DOHH2 (cell line): Measurements from ENCODE around the gene ROGDI.

Experiments
- H3F3A ChIP-seq: fragments of 200-600 bp; sonication (generic), shearing (Covaris generic); 2 replicates; pipeline ENCODE4 v1.6.0; 2016; ENCODE audit warnings: antibody characterized with exemption, mild to moderate bottlenecking; ENCODE audit not compliant: control insufficient read depth, insufficient read depth
- H3K27ac ChIP-seq: fragments of 200-600 bp; sonication (generic); 2 replicates; pipeline ENCODE4 v1.5.1; 2014; ENCODE audit warnings: low read depth, mild to moderate bottlenecking, low read length, moderate library complexity
- H3K27me3 ChIP-seq: fragments of 200-600 bp; sonication (generic); 2 replicates; pipeline ENCODE4 v1.6.1; 2014; ENCODE audit warnings: mild to moderate bottlenecking, low read length, mixed read lengths; ENCODE audit not compliant: control insufficient read depth
- H3K36me3 ChIP-seq: fragments of 200-600 bp; sonication (generic); 2 replicates; pipeline ENCODE4 v1.6.1; 2014; ENCODE audit warnings: mild to moderate bottlenecking, low read length, moderate library complexity, mixed read lengths; ENCODE audit not compliant: control insufficient read depth
- H3K4me1 ChIP-seq: fragments of 200-600 bp; sonication (generic); 2 replicates; pipeline ENCODE4 v1.6.1; 2014; ENCODE audit warnings: mild to moderate bottlenecking, low read length, mixed read lengths; ENCODE audit not compliant: control insufficient read depth
- H3K4me2 ChIP-seq: fragments of 200-600 bp; sonication (generic); 2 replicates; pipeline ENCODE4 v1.6.0; 2014; ENCODE audit warnings: mild to moderate bottlenecking, low read length, moderate library complexity
- H3K4me3 ChIP-seq: fragments of 200-600 bp; sonication (generic); 2 replicates; pipeline ENCODE4 v1.5.1; 2014; ENCODE audit warnings: mild to moderate bottlenecking, low read length, mixed read lengths
- H3K79me2 ChIP-seq: fragments of 200-600 bp; sonication (generic); 2 replicates; pipeline ENCODE4 v1.6.1; 2014; ENCODE audit warnings: mild to moderate bottlenecking, low read length, mixed read lengths; ENCODE audit not compliant: control insufficient read depth
- H3K9me2 ChIP-seq: fragments of 200-600 bp; sonication (generic); replicated peaks from 2 replicates; pipeline ENCODE4 v1.6.1; 2014; ENCODE audit warnings: mild to moderate bottlenecking, low read length, mixed read lengths; ENCODE audit not compliant: control insufficient read depth
- H3K9me3 ChIP-seq: fragments of 200-600 bp; sonication (generic); 2 replicates; pipeline ENCODE4 v1.6.1; 2014; ENCODE audit warnings: antibody characterized with exemption, low read length, mixed read lengths; ENCODE audit not compliant: control insufficient read depth, insufficient read depth
- H4K20me1 ChIP-seq: fragments of 200-600 bp; sonication (generic); 2 replicates; pipeline ENCODE4 v1.6.0; 2014; ENCODE audit warnings: low read depth, mild to moderate bottlenecking, antibody characterized with exemption, low read length, moderate library complexity; ENCODE audit not compliant: control insufficient read depth, insufficient read depth
- CTCF ChIP-seq: fragments of 200-600 bp; sonication (generic); IDR thresholded peaks from one replicate; pipeline ENCODE4 v1.5.1; 2014; ENCODE audit warnings: antibody characterized with exemption, mild to moderate bottlenecking, low read depth, low read length; ENCODE audit not compliant: poor library complexity, severe bottlenecking
- EZH2phosphoT487 ChIP-seq: fragments of 200-600 bp; sonication (generic); IDR thresholded peaks from 2 replicates; pipeline ENCODE4 v1.6.1; 2017; ENCODE audit warnings: borderline replicate concordance, mild to moderate bottlenecking, antibody characterized with exemption, low read length, moderate library complexity, mixed read lengths

Gene ROGDI

GRCh38 chr16:4826526-4826925 is 24.1 kb upstream of the ROGDI start:
- Histone ChIP-seq H3K9me3 (no peaks in the 10 kb centered on the region), H3F3A (no peaks in the 10 kb centered on the region), H3K36me3 (peaks cover 73% of the 10 kb centered on the region), H3K27ac (no peak overlapping the region), H3K4me1 (no peaks in the 10 kb centered on the region), H3K9me2 (no peaks in the 10 kb centered on the region), H3K79me2 (peaks cover 3% of the 10 kb centered on the region; the same call in 1 of the 2 replicates), H3K4me2 (no peak overlapping the region), H3K4me3 (no peak overlapping the region), H3K27me3 (no peaks in the 10 kb centered on the region), H4K20me1 (no peaks in the 10 kb centered on the region)
- TF ChIP-seq CTCF (no peak), EZH2phosphoT487 (no peak)

- H3K4me3 ChIP-seq = no peak overlapping the region
- H3K9me3 ChIP-seq = no peaks in the 10 kb centered on the region
- H3F3A ChIP-seq = no peaks in the 10 kb centered on the region
- TF ChIP-seq EZH2phosphoT487 (no peak), CTCF (no peak)
- no peaks in the 10 kb centered on the region for H3K4me1 ChIP-seq
- no peak overlapping the region for H3K27ac ChIP-seq
- H3K4me2 ChIP-seq = no peak overlapping the region
- H3K9me2 ChIP-seq = no peaks in the 10 kb centered on the region
- no peaks in the 10 kb centered on the region for H4K20me1 ChIP-seq
- peaks cover 3% of the 10 kb centered on the region; the same call in 1 of the 2 replicates for H3K79me2 ChIP-seq
- peaks cover 75% of the 10 kb centered on the region for H3K36me3 ChIP-seq
- no peaks in the 10 kb centered on the region for H3K27me3 ChIP-seq
Measured at GRCh38 chr16:4825196-4825595, 22.8 kb upstream of the ROGDI start.

- H3K79me2 ChIP-seq = no peaks in the 10 kb centered on the region
- no peaks in the 10 kb centered on the region for H3K9me3 ChIP-seq
- H3K36me3 ChIP-seq = peaks cover 67% of the 10 kb centered on the region
- H3K27me3 ChIP-seq = no peaks in the 10 kb centered on the region
- no peaks in the 10 kb centered on the region for H3F3A ChIP-seq
- no peaks in the 10 kb centered on the region for H4K20me1 ChIP-seq
- TF ChIP-seq CTCF (no peak), EZH2phosphoT487 (no peak)
- H3K4me1 ChIP-seq = no peaks in the 10 kb centered on the region
- no peaks in the 10 kb centered on the region for H3K9me2 ChIP-seq
- no peak overlapping the region for H3K4me3 ChIP-seq
- H3K27ac ChIP-seq = no peak overlapping the region
- no peak overlapping the region for H3K4me2 ChIP-seq
Measured at GRCh38 chr16:4820652-4821051, 18.2 kb upstream of the ROGDI start.
